ENCODE results near the gene HNMT.

DNA sequence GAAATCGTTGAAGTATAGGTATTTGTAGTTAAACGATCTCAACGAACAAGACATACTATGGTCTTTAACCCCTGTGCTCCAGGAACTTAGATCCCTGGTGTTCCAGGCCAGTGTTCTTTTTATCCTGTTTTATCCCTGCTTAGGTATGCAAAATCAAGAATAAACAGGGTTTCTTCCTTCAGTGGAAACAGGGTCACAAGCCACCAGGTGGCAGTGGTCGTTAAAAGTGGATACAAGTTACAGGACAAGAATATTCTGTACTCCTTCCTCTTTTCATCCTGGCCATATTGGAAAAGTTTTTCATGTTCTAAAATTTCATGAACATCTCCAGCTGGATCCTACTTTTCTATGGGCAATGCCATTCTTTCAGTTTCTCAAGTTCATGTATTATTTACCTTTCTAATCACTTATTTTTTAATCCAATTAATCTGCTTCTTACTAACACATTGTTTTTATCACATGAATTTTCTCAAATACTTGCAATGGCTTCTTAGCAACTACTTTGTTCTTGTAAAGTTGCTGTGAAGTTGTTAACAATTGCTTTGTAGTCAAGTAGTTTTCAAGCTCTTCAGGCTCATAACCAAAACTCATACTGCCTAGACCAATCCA lies 16.4 kb upstream of the HNMT start:
- TF ChIP-seq EP300 (conservative IDR thresholded peaks at IDR 0.05; ENCODE audit: poor library complexity, severe bottlenecking) (no peak), TAF1 (IDR thresholded peaks at IDR 0.05; ENCODE audit: low read depth) (no peak), POLR2AphosphoS5 (IDR thresholded peaks at IDR 0.05) (no peak), MXI1 (conservative IDR thresholded peaks at IDR 0.05; ENCODE audit: poor library complexity, severe bottlenecking) (no peak), RAD21 (conservative IDR thresholded peaks at IDR 0.05) (peak; percentile 80), EZH2 (IDR thresholded peaks at IDR 0.05; ENCODE audit: borderline replicate concordance, insufficient read depth, low read length, poor library complexity, severe bottlenecking) (no peak)
- TF ChIP-seq, protein P1, sequence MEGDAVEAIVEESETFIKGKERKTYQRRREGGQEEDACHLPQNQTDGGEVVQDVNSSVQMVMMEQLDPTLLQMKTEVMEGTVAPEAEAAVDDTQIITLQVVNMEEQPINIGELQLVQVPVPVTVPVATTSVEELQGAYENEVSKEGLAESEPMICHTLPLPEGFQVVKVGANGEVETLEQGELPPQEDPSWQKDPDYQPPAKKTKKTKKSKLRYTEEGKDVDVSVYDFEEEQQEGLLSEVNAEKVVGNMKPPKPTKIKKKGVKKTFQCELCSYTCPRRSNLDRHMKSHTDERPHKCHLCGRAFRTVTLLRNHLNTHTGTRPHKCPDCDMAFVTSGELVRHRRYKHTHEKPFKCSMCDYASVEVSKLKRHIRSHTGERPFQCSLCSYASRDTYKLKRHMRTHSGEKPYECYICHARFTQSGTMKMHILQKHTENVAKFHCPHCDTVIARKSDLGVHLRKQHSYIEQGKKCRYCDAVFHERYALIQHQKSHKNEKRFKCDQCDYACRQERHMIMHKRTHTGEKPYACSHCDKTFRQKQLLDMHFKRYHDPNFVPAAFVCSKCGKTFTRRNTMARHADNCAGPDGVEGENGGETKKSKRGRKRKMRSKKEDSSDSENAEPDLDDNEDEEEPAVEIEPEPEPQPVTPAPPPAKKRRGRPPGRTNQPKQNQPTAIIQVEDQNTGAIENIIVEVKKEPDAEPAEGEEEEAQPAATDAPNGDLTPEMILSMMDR (IDR thresholded peaks at IDR 0.05; ENCODE audit: poor library complexity, severe bottlenecking) = peak; percentile 77
- TF ChIP-seq, protein P2, sequence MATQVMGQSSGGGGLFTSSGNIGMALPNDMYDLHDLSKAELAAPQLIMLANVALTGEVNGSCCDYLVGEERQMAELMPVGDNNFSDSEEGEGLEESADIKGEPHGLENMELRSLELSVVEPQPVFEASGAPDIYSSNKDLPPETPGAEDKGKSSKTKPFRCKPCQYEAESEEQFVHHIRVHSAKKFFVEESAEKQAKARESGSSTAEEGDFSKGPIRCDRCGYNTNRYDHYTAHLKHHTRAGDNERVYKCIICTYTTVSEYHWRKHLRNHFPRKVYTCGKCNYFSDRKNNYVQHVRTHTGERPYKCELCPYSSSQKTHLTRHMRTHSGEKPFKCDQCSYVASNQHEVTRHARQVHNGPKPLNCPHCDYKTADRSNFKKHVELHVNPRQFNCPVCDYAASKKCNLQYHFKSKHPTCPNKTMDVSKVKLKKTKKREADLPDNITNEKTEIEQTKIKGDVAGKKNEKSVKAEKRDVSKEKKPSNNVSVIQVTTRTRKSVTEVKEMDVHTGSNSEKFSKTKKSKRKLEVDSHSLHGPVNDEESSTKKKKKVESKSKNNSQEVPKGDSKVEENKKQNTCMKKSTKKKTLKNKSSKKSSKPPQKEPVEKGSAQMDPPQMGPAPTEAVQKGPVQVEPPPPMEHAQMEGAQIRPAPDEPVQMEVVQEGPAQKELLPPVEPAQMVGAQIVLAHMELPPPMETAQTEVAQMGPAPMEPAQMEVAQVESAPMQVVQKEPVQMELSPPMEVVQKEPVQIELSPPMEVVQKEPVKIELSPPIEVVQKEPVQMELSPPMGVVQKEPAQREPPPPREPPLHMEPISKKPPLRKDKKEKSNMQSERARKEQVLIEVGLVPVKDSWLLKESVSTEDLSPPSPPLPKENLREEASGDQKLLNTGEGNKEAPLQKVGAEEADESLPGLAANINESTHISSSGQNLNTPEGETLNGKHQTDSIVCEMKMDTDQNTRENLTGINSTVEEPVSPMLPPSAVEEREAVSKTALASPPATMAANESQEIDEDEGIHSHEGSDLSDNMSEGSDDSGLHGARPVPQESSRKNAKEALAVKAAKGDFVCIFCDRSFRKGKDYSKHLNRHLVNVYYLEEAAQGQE (IDR thresholded peaks at IDR 0.05; ENCODE audit: borderline replicate concordance) = no peak
